ENCODE results near the gene FGD2. TPM values are rescaled to one million over a fixed set of nuclear protein-coding genes. Genes with fewer than 3 reads are reported as not detected.
"Not testable (repeated sequence)": the region's sequence is repeated elsewhere in the genome, so short reads cannot be mapped to it uniquely, and the experiment has no call there.

Gene FGD2
- total RNA-seq, 1 donor from 2014 or later: 56.9 TPM

DNA sequence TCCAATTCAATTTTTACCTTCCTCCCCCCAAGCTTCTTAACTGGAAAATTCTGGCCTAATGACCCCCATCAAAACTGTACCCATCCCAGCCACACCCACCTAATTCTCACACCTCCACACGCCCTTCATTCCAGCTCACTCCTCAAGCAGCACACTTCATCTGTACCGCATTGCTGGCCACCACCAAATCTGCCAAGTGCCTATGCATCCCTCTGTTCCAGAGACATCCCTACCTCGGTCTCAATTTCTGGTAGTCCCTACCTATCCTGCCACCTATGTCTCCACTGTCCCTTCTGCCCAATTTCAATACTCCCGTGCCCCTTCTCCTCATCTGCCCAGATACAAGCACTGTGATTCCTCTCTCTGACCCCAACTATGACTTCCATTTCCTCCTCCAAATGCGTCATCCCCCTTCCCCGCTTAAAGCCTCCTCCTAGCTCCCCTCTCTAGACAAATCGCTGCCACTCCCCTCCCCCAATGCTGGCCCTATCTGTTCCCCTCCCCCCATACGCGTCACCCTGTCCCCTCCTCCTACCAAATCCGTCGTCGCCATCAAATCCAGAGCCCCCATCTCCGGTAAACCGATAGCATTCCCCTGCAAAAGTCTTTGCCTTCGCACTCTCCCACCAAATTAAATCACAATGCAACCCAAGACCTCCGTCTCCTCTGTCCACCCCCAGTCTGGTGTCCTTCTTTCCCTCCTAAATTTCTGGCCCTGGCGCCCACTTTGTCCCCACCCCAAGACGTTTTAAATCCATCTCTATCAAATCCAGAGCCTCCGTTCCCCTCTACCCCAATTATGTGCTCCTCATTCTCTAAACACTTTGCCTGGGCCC is 20.7 kb upstream of the FGD2 start:
- intact Hi-C loops (cut with DNase I): loop anchor here (5.0 kb wide), 1 partner anchor 72 kb away; no protein-coding TSS in a partner anchor
- peak; percentile 21 for ATAC-seq
- TF ChIP-seq, protein P1, sequence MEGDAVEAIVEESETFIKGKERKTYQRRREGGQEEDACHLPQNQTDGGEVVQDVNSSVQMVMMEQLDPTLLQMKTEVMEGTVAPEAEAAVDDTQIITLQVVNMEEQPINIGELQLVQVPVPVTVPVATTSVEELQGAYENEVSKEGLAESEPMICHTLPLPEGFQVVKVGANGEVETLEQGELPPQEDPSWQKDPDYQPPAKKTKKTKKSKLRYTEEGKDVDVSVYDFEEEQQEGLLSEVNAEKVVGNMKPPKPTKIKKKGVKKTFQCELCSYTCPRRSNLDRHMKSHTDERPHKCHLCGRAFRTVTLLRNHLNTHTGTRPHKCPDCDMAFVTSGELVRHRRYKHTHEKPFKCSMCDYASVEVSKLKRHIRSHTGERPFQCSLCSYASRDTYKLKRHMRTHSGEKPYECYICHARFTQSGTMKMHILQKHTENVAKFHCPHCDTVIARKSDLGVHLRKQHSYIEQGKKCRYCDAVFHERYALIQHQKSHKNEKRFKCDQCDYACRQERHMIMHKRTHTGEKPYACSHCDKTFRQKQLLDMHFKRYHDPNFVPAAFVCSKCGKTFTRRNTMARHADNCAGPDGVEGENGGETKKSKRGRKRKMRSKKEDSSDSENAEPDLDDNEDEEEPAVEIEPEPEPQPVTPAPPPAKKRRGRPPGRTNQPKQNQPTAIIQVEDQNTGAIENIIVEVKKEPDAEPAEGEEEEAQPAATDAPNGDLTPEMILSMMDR (IDR thresholded peaks at IDR 0.05): no peak
- H3K4me3 ChIP-seq: peak overlapping the region; percentile 80
- no peaks in the 10 kb centered on the region for H3K27me3 ChIP-seq
- peak; percentile 75 for DNase-seq
- H3K4me1 ChIP-seq: peaks cover 46% of the 10 kb centered on the region
- peak overlapping the region; percentile 98 for H3K27ac ChIP-seq
- no peaks in the 10 kb centered on the region for H3K36me3 ChIP-seq
- H3K9me3 ChIP-seq: no peaks in the 10 kb centered on the region

- intact Hi-C loops (cut with DNase I): loop anchor here (5.0 kb wide), 1 partner anchor 73 kb away; no protein-coding TSS in a partner anchor
- Histone ChIP-seq H3K4me1 (peaks cover 42% of the 10 kb centered on the region), H3K4me3 (peak overlapping the region; percentile 80), H3K9me3 (no peaks in the 10 kb centered on the region), H3K36me3 (no peaks in the 10 kb centered on the region), H3K27me3 (no peaks in the 10 kb centered on the region), H3K27ac (peak overlapping the region; percentile 98)
- TF ChIP-seq, protein P1 (IDR thresholded peaks at IDR 0.05): no peak
- DNase-seq: no peak
- no peak for ATAC-seq
Observed at GRCh38 chr6:36985417-36985807, 20.0 kb upstream of the FGD2 start.

- ATAC-seq (peak; percentile 97), DNase-seq (peak; percentile 94)
- H3K4me3 ChIP-seq: peak within 1 kb of the TSS; percentile 80
- H3K4me1 ChIP-seq: peaks cover 36% of the 10 kb centered on the region
- H3K27me3 ChIP-seq: no peaks in the 10 kb centered on the region
- no peaks in the 10 kb centered on the region for H3K36me3 ChIP-seq
- no peaks in the 10 kb centered on the region for H3K9me3 ChIP-seq
- intact Hi-C loops (cut with DNase I): loop anchor here (5.0 kb wide), 1 partner anchor 74 kb away; no protein-coding TSS in a partner anchor
- TF ChIP-seq, protein P1 (IDR thresholded peaks at IDR 0.05): no peak
- peak within 1 kb of the TSS; percentile 98 for H3K27ac ChIP-seq
Observed at GRCh38 chr6:36985808-36986703, 19.4 kb upstream of the FGD2 start, which contains the start of gene MTCH1. Gene MTCH1 (minus strand): TSS chr6:36986196. CDS start chr6:36986173, 23 bp downstream.

DNA sequence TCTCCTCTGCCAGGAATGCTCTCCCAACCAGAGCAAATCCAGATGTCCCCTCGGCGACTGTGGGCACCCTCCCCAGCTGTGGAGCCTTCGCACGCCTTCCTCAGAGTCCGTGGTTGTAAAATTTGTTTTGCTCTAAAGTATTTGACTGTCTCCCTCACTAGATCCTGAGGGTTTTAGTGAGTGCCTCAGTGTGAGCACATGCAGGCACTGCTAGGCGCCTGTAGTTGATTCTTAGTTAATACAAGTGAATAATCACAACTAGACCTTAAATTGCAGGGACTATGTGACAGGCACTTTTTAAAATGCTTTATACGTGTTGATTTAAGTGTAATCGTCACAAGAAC is 18.8 kb upstream of the FGD2 start:
- H3K27ac ChIP-seq: peak overlapping the region; percentile 98
- TF ChIP-seq, protein P1 (IDR thresholded peaks at IDR 0.05): no peak
- no peak for ATAC-seq

GRCh38 chr6:36989264-36989663 is 16.2 kb upstream of the FGD2 start:
- H3K9me3 ChIP-seq: no peaks in the 10 kb centered on the region
- DNase-seq: no peak
- no peaks in the 10 kb centered on the region for H3K27me3 ChIP-seq
- ATAC-seq: no peak
- no peak overlapping the region for H3K27ac ChIP-seq
- H3K4me1 ChIP-seq: peaks cover 13% of the 10 kb centered on the region
- TF ChIP-seq, protein P1 (IDR thresholded peaks at IDR 0.05): no peak
- no peaks in the 10 kb centered on the region for H3K36me3 ChIP-seq
- intact Hi-C loops (cut with DNase I): loop anchor here (5.0 kb wide), 1 partner anchor 77 kb away; no protein-coding TSS in a partner anchor
- no peak overlapping the region for H3K4me3 ChIP-seq

More for the DNA sequence above, 18.8 kb upstream of the FGD2 start:
- no peak for DNase-seq
- no peaks in the 10 kb centered on the region for H3K9me3 ChIP-seq
- no peaks in the 10 kb centered on the region for H3K27me3 ChIP-seq
- H3K36me3 ChIP-seq: no peaks in the 10 kb centered on the region
- H3K4me1 ChIP-seq: peaks cover 30% of the 10 kb centered on the region
- intact Hi-C loops (cut with DNase I): loop anchor here (5.0 kb wide), 1 partner anchor 74 kb away; no protein-coding TSS in a partner anchor
- peak overlapping the region; percentile 80 for H3K4me3 ChIP-seq

- intact Hi-C loops (cut with DNase I); H3K9me3 ChIP-seq; H3K27ac ChIP-seq; H3K36me3 ChIP-seq; DNase-seq; H3K27me3 ChIP-seq; H3K4me1 ChIP-seq; H3K4me3 ChIP-seq; ATAC-seq: not testable (repeated sequence)
Observed at GRCh38 chr6:36990401-36990800, 15.1 kb upstream of the FGD2 start.

Data from upper lobe of right lung (tissue), 1 donor.